Endothelial cell of umbilical vein (primary cell): Measurements from ENCODE around the gene SGCB.

Experiments used
- EZH2 ChIP-seq: IDR thresholded peaks from 2 replicates; pipeline ENCODE4 v1.6.1; 2012; ENCODE audit warnings: borderline replicate concordance, low read depth, mild to moderate bottlenecking, moderate library complexity, low read length, inconsistent platforms; ENCODE audit not compliant: severe bottlenecking
- FOS ChIP-seq: IDR thresholded peaks from 2 replicates; pipeline ENCODE4 v1.6.1; 2011; ENCODE audit warnings: mild to moderate bottlenecking, low read length, moderate library complexity, borderline replicate concordance; ENCODE audit not compliant: insufficient read depth
- POLR2A ChIP-seq: IDR thresholded peaks from 2 replicates; pipeline ENCODE4 v1.6.1; 2012; ENCODE audit warnings: low read depth, mild to moderate bottlenecking, control low read depth, low read length
- POLR2AphosphoS5 ChIP-seq: IDR thresholded peaks from 2 replicates; pipeline ENCODE4 v1.6.1; 2012; ENCODE audit warnings: low read depth, mild to moderate bottlenecking, control low read depth, low read length, moderate library complexity; ENCODE audit not compliant: insufficient read depth
- TF ChIP-seq, protein P1 (sequence below): IDR thresholded peaks from 2 replicates; pipeline ENCODE4 v1.6.1; 2011; ENCODE audit not compliant: insufficient read depth, insufficient read length
- TF ChIP-seq, protein P2 (sequence below), 2 donors: IDR thresholded peaks; 1 replicate in 1 of 2; 2 replicates in 1 of 2; pipeline ENCODE4 v1.5.1; 2011; ENCODE audit warnings: low read length in 2 of 2, mild to moderate bottlenecking in 2 of 2, moderate library complexity in 2 of 2, control low read depth in 1 of 2, inconsistent platforms in 1 of 2, low read depth in 1 of 2; ENCODE audit not compliant: insufficient read depth in 1 of 2; ENCODE audit errors: extremely low read depth in 1 of 2

DNA sequence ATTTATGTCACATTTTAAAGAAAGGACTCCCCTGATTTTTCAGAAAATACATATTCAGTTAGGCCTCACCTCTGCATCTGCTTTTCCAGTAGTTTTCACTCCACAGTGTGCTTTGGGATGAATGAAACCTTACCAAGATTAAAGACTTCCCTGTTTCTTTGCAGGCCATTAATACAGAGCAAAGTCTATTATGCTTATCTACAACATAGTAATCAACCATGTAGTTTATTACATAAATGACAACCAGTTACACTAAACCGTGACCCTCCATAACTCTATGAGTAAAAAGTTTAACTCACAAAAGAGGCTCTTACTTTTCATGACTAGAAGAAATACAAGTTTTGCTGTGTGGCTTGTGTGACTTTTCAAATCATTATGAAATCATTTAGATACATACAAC is 20.3 kb downstream of the SGCB start:
- TF ChIP-seq POLR2AphosphoS5 = no peak
- TF ChIP-seq, protein P1, sequence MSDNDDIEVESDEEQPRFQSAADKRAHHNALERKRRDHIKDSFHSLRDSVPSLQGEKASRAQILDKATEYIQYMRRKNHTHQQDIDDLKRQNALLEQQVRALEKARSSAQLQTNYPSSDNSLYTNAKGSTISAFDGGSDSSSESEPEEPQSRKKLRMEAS = no peak
- TF ChIP-seq, protein P2, sequence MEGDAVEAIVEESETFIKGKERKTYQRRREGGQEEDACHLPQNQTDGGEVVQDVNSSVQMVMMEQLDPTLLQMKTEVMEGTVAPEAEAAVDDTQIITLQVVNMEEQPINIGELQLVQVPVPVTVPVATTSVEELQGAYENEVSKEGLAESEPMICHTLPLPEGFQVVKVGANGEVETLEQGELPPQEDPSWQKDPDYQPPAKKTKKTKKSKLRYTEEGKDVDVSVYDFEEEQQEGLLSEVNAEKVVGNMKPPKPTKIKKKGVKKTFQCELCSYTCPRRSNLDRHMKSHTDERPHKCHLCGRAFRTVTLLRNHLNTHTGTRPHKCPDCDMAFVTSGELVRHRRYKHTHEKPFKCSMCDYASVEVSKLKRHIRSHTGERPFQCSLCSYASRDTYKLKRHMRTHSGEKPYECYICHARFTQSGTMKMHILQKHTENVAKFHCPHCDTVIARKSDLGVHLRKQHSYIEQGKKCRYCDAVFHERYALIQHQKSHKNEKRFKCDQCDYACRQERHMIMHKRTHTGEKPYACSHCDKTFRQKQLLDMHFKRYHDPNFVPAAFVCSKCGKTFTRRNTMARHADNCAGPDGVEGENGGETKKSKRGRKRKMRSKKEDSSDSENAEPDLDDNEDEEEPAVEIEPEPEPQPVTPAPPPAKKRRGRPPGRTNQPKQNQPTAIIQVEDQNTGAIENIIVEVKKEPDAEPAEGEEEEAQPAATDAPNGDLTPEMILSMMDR (IDR thresholded peaks at IDR 0.05; ENCODE audit: extremely low read depth in 1 of 2, insufficient read depth in 1 of 2, low read depth in 1 of 2, low read length in 2 of 2) = no peak
- no peak for TF ChIP-seq EZH2
- no peak for TF ChIP-seq POLR2A
- TF ChIP-seq FOS = no peak
